Panc1 (cell line): ENCODE data around the gene SPRYD3. TPM values are rescaled to one million over a fixed set of nuclear protein-coding genes. Genes with fewer than 3 reads are reported as not detected.

Experiments
- ATAC-seq: fragments of 200-7000 bp; cut with Tn5 transposase; 2 replicates; pipeline ENCODE4 v1.9.1; 2020; ENCODE audit warnings: mild to moderate bottlenecking, moderate library complexity
- BruUV-seq: library from RNA; stranded (reverse); fragments of 400-500 nt; replicated peaks from 2 replicates; lab custom pipeline; 2021; lab: Mats Ljungman, UMichigan
- CTCF ChIA-PET: fragments of 300-600 bp; sonication (Branson Sonifier 250); formaldehyde crosslinking; loops from one replicate; lab custom pipeline; 2022; ENCODE audit warnings: antibody characterized with exemption; lab: Charles Lee
- POLR2A ChIA-PET: fragments of 300-600 bp; sonication (Branson Sonifier 250); formaldehyde crosslinking; loops from one replicate; lab custom pipeline; 2022; ENCODE audit warnings: antibody characterized with exemption; lab: Charles Lee
- DNase-seq: peaks from one replicate; pipeline ENCODE4 v3.0.0-alpha.2; 2010; ENCODE audit warnings: low read depth, low spot score
- H3K27ac ChIP-seq: 2 replicates; pipeline ENCODE4 v1.5.1; 2011; ENCODE audit warnings: mild to moderate bottlenecking, low read length, inconsistent platforms
- H3K27me3 ChIP-seq: fragments of 200-500 bp; sonication (Bioruptor generic); 2 replicates; pipeline ENCODE4 v1.6.0; 2014; ENCODE audit warnings: low read length, inconsistent platforms; ENCODE audit not compliant: control insufficient read depth, insufficient read depth
- H3K36me3 ChIP-seq: fragments of 200-500 bp; sonication (Bioruptor generic); 2 replicates; pipeline ENCODE4 v1.5.1; 2014; ENCODE audit warnings: inconsistent platforms, mild to moderate bottlenecking, low read length, moderate library complexity; ENCODE audit not compliant: control insufficient read depth, insufficient read depth
- H3K4me1 ChIP-seq: 2 replicates; pipeline ENCODE4 v1.5.1; 2011; ENCODE audit warnings: inconsistent platforms, mild to moderate bottlenecking, low read length, moderate library complexity; ENCODE audit not compliant: control insufficient read depth, insufficient read depth
- H3K4me3 ChIP-seq, 2 experiments: 2 replicates each; pipeline ENCODE4 v1.5.1; 2011 to 2012; ENCODE audit warnings: low read depth in 2 of 2, low read length in 2 of 2, mild to moderate bottlenecking in 2 of 2, inconsistent platforms in 1 of 2, moderate library complexity in 1 of 2
- H3K9me3 ChIP-seq: fragments of 200-500 bp; sonication (Bioruptor generic); 2 replicates; pipeline ENCODE4 v1.5.1; 2014; ENCODE audit warnings: low read depth, mild to moderate bottlenecking, inconsistent platforms, low read length, moderate library complexity; ENCODE audit not compliant: control insufficient read depth, insufficient read depth
- POLR2AphosphoS5 ChIP-seq: IDR thresholded peaks from 2 replicates; pipeline ENCODE4 v1.6.1; 2012; ENCODE audit warnings: mild to moderate bottlenecking, low read depth, low read length, moderate library complexity
- SIN3A ChIP-seq: IDR thresholded peaks from 2 replicates; pipeline ENCODE4 v1.6.1; 2012; ENCODE audit warnings: low read depth, mild to moderate bottlenecking, low read length, moderate library complexity, borderline replicate concordance; ENCODE audit not compliant: insufficient read depth
- in situ Hi-C: cut with HindIII; loops from 2 replicates; pipeline ENCODE4 v1.10.0; 2016; ENCODE audit warnings: low sequenced_read_pairs, low pct_unique_long_range_greater_than_20kb
- intact Hi-C: fragments of 100-400 bp; cut with micrococcal nuclease; formaldehyde crosslinking; loops from one replicate; pipeline ENCODE4 v1.10.0; 2022; ENCODE audit not compliant: unreplicated experiment
- total RNA-seq: library from RNA; stranded (reverse); gene quantifications from one replicate; pipeline ENCODE4 v1.2.1, GENCODE V29; 2021; ENCODE audit not compliant: unreplicated experiment
- TF ChIP-seq, protein P1 (sequence below), 2 experiments: IDR thresholded peaks; 2 replicates each; pipeline ENCODE4 v1.6.1; 2011 to 2012; ENCODE audit warnings: low read depth in 2 of 2, control low read depth in 1 of 2, low read length in 1 of 2, mild to moderate bottlenecking in 1 of 2, moderate library complexity in 1 of 2; ENCODE audit not compliant: insufficient read depth in 1 of 2
- TF ChIP-seq, protein P2 (sequence below): fragments of 450-650 bp; IDR thresholded peaks from 2 replicates; pipeline ENCODE4 v1.5.1; 2017; ENCODE audit warnings: mild to moderate bottlenecking

SPRYD3 gene
- total RNA-seq, 1 experiment from 2014 or later = 25.0 TPM

DNA sequence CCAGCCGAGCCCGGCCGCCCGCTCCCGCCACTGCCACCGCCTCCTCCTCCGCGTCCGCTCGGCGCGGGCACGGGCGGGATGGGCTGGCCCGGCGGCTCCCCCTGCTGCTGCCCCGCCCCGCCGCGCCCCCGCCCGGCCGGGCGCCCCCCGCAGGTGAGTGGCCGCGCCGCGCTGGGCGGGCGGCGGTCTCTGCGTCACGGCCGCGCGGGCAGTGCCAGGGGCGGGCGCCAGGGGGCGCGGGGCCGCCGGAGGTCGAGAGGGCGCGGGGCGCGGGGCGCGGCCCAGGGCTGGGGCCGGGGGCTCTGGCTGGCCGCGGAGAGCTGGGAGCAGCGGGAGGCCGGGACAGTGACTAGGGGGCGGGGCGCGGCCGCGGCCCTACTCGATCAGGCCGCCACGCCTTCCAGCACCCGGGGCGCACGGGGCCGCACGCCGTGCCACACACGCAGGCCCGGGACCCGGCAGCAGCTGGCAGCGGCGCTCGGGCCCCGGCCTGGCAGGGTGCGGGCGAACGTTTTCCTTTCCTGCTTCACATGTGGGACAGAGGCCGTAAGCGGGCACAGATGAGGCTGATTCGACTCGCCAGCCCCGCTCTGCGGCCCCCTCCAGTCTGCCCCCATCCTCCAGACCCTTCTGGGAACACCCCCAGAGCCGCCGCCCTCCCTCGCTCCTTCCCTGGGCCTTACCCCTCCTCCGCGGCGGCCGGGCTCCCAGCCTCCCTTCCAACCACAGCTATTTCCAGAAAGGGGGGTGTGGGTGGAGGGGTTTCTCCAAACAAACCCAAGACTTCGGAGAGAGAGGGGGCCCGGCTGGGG lies 31.8 kb downstream of the SPRYD3 start:
- ChIA-PET POLR2A (interaction anchor here (0.5 to 0.6 kb wide), 4 partner anchors 18 to 163 kb away, joined by 4 to 11 read pairs (median 6); no protein-coding TSS in a partner anchor), CTCF (interaction anchor here (0.6 to 1.8 kb wide), 9 partner anchors 9 to 489 kb away, joined by 3 to 10 read pairs (median 4); partner anchors contain the start of gene SPRYD3)
- Histone ChIP-seq H3K27me3 (no peaks in the 10 kb centered on the region), H3K27ac (peak overlapping the region; percentile 93), H3K4me1 (peaks cover 77% of the 10 kb centered on the region), H3K36me3 (no peaks in the 10 kb centered on the region), H3K4me3 (peak overlapping the region; percentile 48 to 71), H3K9me3 (no peaks in the 10 kb centered on the region)
- ATAC-seq = peak; percentile 64
- in situ Hi-C loops = no loop called here
- intact Hi-C loops = no loop called here
- TF ChIP-seq, protein P1, sequence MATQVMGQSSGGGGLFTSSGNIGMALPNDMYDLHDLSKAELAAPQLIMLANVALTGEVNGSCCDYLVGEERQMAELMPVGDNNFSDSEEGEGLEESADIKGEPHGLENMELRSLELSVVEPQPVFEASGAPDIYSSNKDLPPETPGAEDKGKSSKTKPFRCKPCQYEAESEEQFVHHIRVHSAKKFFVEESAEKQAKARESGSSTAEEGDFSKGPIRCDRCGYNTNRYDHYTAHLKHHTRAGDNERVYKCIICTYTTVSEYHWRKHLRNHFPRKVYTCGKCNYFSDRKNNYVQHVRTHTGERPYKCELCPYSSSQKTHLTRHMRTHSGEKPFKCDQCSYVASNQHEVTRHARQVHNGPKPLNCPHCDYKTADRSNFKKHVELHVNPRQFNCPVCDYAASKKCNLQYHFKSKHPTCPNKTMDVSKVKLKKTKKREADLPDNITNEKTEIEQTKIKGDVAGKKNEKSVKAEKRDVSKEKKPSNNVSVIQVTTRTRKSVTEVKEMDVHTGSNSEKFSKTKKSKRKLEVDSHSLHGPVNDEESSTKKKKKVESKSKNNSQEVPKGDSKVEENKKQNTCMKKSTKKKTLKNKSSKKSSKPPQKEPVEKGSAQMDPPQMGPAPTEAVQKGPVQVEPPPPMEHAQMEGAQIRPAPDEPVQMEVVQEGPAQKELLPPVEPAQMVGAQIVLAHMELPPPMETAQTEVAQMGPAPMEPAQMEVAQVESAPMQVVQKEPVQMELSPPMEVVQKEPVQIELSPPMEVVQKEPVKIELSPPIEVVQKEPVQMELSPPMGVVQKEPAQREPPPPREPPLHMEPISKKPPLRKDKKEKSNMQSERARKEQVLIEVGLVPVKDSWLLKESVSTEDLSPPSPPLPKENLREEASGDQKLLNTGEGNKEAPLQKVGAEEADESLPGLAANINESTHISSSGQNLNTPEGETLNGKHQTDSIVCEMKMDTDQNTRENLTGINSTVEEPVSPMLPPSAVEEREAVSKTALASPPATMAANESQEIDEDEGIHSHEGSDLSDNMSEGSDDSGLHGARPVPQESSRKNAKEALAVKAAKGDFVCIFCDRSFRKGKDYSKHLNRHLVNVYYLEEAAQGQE (IDR thresholded peaks at IDR 0.05; ENCODE audit: insufficient read depth in 1 of 2, low read depth in 2 of 2, low read length in 1 of 2) = no peak
- TF ChIP-seq, protein P2, sequence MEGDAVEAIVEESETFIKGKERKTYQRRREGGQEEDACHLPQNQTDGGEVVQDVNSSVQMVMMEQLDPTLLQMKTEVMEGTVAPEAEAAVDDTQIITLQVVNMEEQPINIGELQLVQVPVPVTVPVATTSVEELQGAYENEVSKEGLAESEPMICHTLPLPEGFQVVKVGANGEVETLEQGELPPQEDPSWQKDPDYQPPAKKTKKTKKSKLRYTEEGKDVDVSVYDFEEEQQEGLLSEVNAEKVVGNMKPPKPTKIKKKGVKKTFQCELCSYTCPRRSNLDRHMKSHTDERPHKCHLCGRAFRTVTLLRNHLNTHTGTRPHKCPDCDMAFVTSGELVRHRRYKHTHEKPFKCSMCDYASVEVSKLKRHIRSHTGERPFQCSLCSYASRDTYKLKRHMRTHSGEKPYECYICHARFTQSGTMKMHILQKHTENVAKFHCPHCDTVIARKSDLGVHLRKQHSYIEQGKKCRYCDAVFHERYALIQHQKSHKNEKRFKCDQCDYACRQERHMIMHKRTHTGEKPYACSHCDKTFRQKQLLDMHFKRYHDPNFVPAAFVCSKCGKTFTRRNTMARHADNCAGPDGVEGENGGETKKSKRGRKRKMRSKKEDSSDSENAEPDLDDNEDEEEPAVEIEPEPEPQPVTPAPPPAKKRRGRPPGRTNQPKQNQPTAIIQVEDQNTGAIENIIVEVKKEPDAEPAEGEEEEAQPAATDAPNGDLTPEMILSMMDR = peak; percentile 88
- TF ChIP-seq POLR2AphosphoS5 = peak; percentile 25
- no peak for DNase-seq
- no TSS peak for BruUV-seq

DNA sequence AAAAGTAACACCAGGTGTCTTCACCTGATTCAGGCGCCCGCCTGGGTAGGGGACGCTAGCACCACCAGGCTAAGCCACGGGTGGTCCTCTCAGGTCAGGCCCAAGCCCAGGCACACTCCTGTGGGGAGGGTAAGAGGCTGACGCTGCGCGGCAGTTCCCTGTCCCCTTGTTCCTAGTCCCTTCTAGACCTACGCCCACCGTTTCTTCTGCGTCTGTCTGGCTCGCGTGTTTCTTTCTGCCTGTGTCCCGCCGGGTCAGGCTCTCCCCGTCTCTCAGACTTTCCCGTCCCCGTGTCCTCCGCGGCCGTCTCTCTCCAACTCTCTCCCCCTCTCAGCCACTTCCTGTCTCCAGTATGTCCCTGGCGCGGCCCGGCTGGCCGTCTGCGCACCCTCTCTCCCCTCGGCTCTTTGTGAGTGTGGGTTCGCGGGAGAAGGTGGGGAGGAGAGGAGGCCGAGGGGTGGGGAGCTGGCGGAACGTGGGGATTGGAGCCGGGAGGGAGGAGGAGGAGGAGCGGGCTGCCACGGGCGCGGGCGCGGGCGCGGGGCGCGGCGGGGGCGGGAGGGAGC lies 32.5 kb downstream of the SPRYD3 start:
- CTCF ChIA-PET = interaction anchor here (0.6 to 1.0 kb wide), 2 partner anchors 151 to 333 kb away, joined by 3 to 5 read pairs; no protein-coding TSS in a partner anchor
- peak; percentile 46 for ATAC-seq
- intact Hi-C loops = no loop called here
- H3K4me3 ChIP-seq = peak overlapping the region; percentile 71 to 79
- BruUV-seq = no TSS peak
- POLR2A ChIA-PET = no interaction called here
- no peaks in the 10 kb centered on the region for H3K36me3 ChIP-seq
- in situ Hi-C loops = no loop called here
- DNase-seq = no peak
- TF ChIP-seq SIN3A (0 out of 2 replicates have a peak, but pooled peaks have one; percentile 57), POLR2AphosphoS5 (peak; percentile 79)
- TF ChIP-seq, protein P1 (IDR thresholded peaks at IDR 0.05; ENCODE audit: insufficient read depth in 1 of 2, low read depth in 2 of 2, low read length in 1 of 2) = no peak
- peaks cover 73% of the 10 kb centered on the region for H3K4me1 ChIP-seq
- H3K27ac ChIP-seq = peak overlapping the region; percentile 96
- no peaks in the 10 kb centered on the region for H3K9me3 ChIP-seq
- no peaks in the 10 kb centered on the region for H3K27me3 ChIP-seq
